T-cell (primary cell): ENCODE measurements around the gene OTOG. TPM values are rescaled to one million over a fixed set of nuclear protein-coding genes. Genes with fewer than 3 reads are reported as not detected.

Experiments
- ATAC-seq, 4 experiments: fragments of 200-7000 bp in 3 of 4; fragments of 150-1000 bp in 1 of 4; cut with Tn5 transposase; replicated peaks in 1 of 4; 1 replicate in 3 of 4; 2 replicates in 1 of 4; pipeline ENCODE4 v1.10.0; 2021; ENCODE audit warnings: moderate library complexity in 3 of 4, mild to moderate bottlenecking in 2 of 4, moderate number of reproducible peaks in 1 of 4
- CTCF ChIA-PET, 2 donors: fragments of 300-600 bp; sonication (Branson Sonifier 250); formaldehyde crosslinking; loops; one replicate each; lab custom pipeline; 2022; ENCODE audit warnings: antibody characterized with exemption in 2 of 2; lab: Charles Lee
- POLR2A ChIA-PET, 2 donors: fragments of 300-600 bp; sonication (Branson Sonifier 250); formaldehyde crosslinking; loops; one replicate each; lab custom pipeline; 2022; ENCODE audit warnings: antibody characterized with exemption in 2 of 2; lab: Charles Lee
- DNase-seq, 35 experiments: peaks; one replicate each; pipeline versions ENCODE4 v3.0.0 to v3.0.0-alpha.2; 2013 to 2023
- H3K27ac ChIP-seq: one replicate; pipeline ENCODE4 v1.5.1; 2013; ENCODE audit warnings: low read length
- H3K27me3 ChIP-seq, 2 experiments: replicated peaks in 1 of 2; 1 replicate in 1 of 2; 2 replicates in 1 of 2; pipeline versions ENCODE4 v1.6.1 to v1.7.0; 2013; ENCODE audit warnings: low read length in 1 of 2, mixed read lengths in 1 of 2; ENCODE audit not compliant: control insufficient read depth in 2 of 2, insufficient read depth in 2 of 2; ENCODE audit errors: extremely low read depth in 1 of 2
- H3K36me3 ChIP-seq, 2 donors: 1 replicate in 1 of 2; 2 replicates in 1 of 2; pipeline versions ENCODE4 v1.6.1 to v1.7.0; 2013; ENCODE audit warnings: low read length in 1 of 2; ENCODE audit not compliant: control insufficient read depth in 2 of 2, insufficient read depth in 1 of 2; ENCODE audit errors: extremely low read depth in 1 of 2
- H3K4me1 ChIP-seq, 2 experiments: 1 replicate in 1 of 2; 2 replicates in 1 of 2; pipeline versions ENCODE4 v1.6.1 to v1.7.0; 2013; ENCODE audit warnings: low read length in 2 of 2, mixed read lengths in 1 of 2; ENCODE audit not compliant: insufficient read depth in 2 of 2, control insufficient read depth in 1 of 2; ENCODE audit errors: extremely low read depth in 1 of 2
- H3K4me3 ChIP-seq, 2 donors: 1 replicate in 1 of 2; 2 replicates in 1 of 2; pipeline versions ENCODE4 v1.5.1 to v1.7.0; 2013; ENCODE audit warnings: mild to moderate bottlenecking in 2 of 2, low read length in 1 of 2, moderate library complexity in 1 of 2; ENCODE audit not compliant: control insufficient read depth in 1 of 2; ENCODE audit errors: extremely low read depth in 1 of 2
- H3K9me3 ChIP-seq: 2 replicates; pipeline ENCODE4 v1.7.0; 2013
- H3K27ac Mint-ChIP-seq, 2 donors: one replicate each; pipeline ENCODE4 v1.8.0; 2020 to 2021; ENCODE audit warnings: mild to moderate bottlenecking in 2 of 2, mixed read lengths in 2 of 2
- H3K27me3 Mint-ChIP-seq, 2 donors: one replicate each; pipeline ENCODE4 v1.8.0; 2021 to 2022; ENCODE audit warnings: mixed read lengths in 2 of 2
- H3K36me3 Mint-ChIP-seq: one replicate; pipeline ENCODE4 v1.8.0; 2021; ENCODE audit warnings: mixed read lengths
- H3K4me1 Mint-ChIP-seq, 3 donors: one replicate each; pipeline ENCODE4 v1.8.0; 2020 to 2022; ENCODE audit warnings: mixed read lengths in 3 of 3, mild to moderate bottlenecking in 1 of 3
- H3K4me3 Mint-ChIP-seq, 3 donors: one replicate each; pipeline ENCODE4 v1.8.0; 2020 to 2022; ENCODE audit warnings: mild to moderate bottlenecking in 3 of 3, mixed read lengths in 3 of 3, moderate library complexity in 3 of 3
- H3K9me3 Mint-ChIP-seq, 3 donors: one replicate each; pipeline ENCODE4 v1.8.0; 2020 to 2022; ENCODE audit warnings: mixed read lengths in 3 of 3
- WGBS: methylation state at CpG from one replicate; pipeline ENCODE4 v1.1.5; 2013; ENCODE audit warnings: missing lambda C conversion rate; ENCODE audit not compliant: insufficient coverage; 5-methylcytosine and 5-hydroxymethylcytosine counted together
- total RNA-seq, 35 experiments: library from RNA in 6 of 35; stranded (reverse) in 6 of 35; fragments of 120-200 nt in 1 of 35; gene quantifications; one replicate each; pipeline versions ENCODE4 v1.2.1 to v1.2.4 and lab custom pipeline; 2013 to 2026

Gene OTOG
- total RNA-seq, 5 donors from 2014 or later (not counting 1 experiment from before 2014, with no cell fraction given), result not detected

GRCh38 chr11:17547932-17548331, 873 bp downstream of the OTOG start:
- H3K27me3 Mint-ChIP-seq, result peaks cover 39 to 45% of the 10 kb centered on the region in 2 donors

GRCh38 chr11:17548444-17548843, 1.4 kb downstream of the OTOG start:
- Histone ChIP-seq H3K9me3 (no peaks in the 10 kb centered on the region), H3K4me3 (no peak overlapping the region), H3K36me3 (no peaks in the 10 kb centered on the region), H3K27ac (no peak overlapping the region), H3K27me3 (peaks cover 0 to 58% of the 10 kb centered on the region in 2 experiments), H3K4me1 (peaks cover 0 to 5% of the 10 kb centered on the region in 2 experiments)
- peak in 1 of 35 experiments; percentile 7 for DNase-seq
- Mint-ChIP-seq H3K36me3 (no peaks in the 10 kb centered on the region), H3K9me3 (no peaks in the 10 kb centered on the region), H3K27me3 (peaks cover 40 to 45% of the 10 kb centered on the region in 2 donors), H3K4me3 (no peak overlapping the region), H3K27ac (no peak overlapping the region), H3K4me1 (peaks cover 3 to 6% (median 4%) of the 10 kb centered on the region in 3 donors)
- POLR2A ChIA-PET, result interaction anchor here in 1 of 2 donors (0.7 kb wide), 1 partner anchor 34 kb away, joined by 4 read pairs; no protein-coding TSS in a partner anchor
- no peak for ATAC-seq
- whole genome bisulfite sequencing, result no CpG with 5 or more reads among the region's 6 CpGs
- CTCF ChIA-PET, result no interaction called here

More at GRCh38 chr11:17547932-17548331, 873 bp downstream of the OTOG start:
- Mint-ChIP-seq H3K4me1 (peaks cover 3 to 6% (median 4%) of the 10 kb centered on the region in 3 donors), H3K9me3 (no peaks in the 10 kb centered on the region), H3K36me3 (no peaks in the 10 kb centered on the region), H3K4me3 (no peak overlapping the region), H3K27ac (no peak overlapping the region)
- 0% methylated on average over 1 of the region's 9 CpGs for WGBS
- no peaks in the 10 kb centered on the region for H3K9me3 ChIP-seq
- no peak overlapping the region for H3K27ac ChIP-seq
- no peaks in the 10 kb centered on the region for H3K36me3 ChIP-seq
- peaks cover 0 to 5% of the 10 kb centered on the region in 2 experiments for H3K4me1 ChIP-seq
- DNase-seq, result no peak
- ChIA-PET POLR2A (interaction anchor here in 1 of 2 donors (0.7 kb wide), 1 partner anchor 34 kb away, joined by 4 read pairs; no protein-coding TSS in a partner anchor), CTCF (no interaction called here)
- ATAC-seq, result no peak
- H3K4me3 ChIP-seq, result no peak overlapping the region
- H3K27me3 ChIP-seq, result peaks cover 0 to 62% of the 10 kb centered on the region in 2 experiments

- ATAC-seq, result no peak
- POLR2A ChIA-PET, result no interaction called here
- CTCF ChIA-PET, result no interaction called here
Measured at GRCh38 chr11:17550450-17551346, 3.6 kb downstream of the OTOG start.

GRCh38 chr11:17551347-17552040, 4.4 kb downstream of the OTOG start:
- no peak overlapping the region for H3K27ac ChIP-seq
- Mint-ChIP-seq H3K36me3 (no peaks in the 10 kb centered on the region), H3K27me3 (peaks cover 29 to 31% of the 10 kb centered on the region in 2 donors), H3K9me3 (no peaks in the 10 kb centered on the region), H3K4me1 (peaks cover 0 to 6% (median 0%) of the 10 kb centered on the region in 3 donors), H3K27ac (no peak overlapping the region), H3K4me3 (no peak overlapping the region)
- no peak overlapping the region for H3K4me3 ChIP-seq
- WGBS, result 56% methylated on average over 7 of the region's 7 CpGs
- ATAC-seq, result no peak
- H3K9me3 ChIP-seq, result no peaks in the 10 kb centered on the region
- peaks cover 0 to 44% of the 10 kb centered on the region in 2 experiments for H3K27me3 ChIP-seq
- ChIA-PET POLR2A (no interaction called here), CTCF (no interaction called here)
- DNase-seq, result no peak
- H3K36me3 ChIP-seq, result no peaks in the 10 kb centered on the region
- no peaks in the 10 kb centered on the region for H3K4me1 ChIP-seq

More at GRCh38 chr11:17550450-17551346, 3.6 kb downstream of the OTOG start:
- Histone ChIP-seq H3K4me3 (no peak overlapping the region), H3K27me3 (peaks cover 0 to 43% of the 10 kb centered on the region in 2 experiments), H3K9me3 (no peaks in the 10 kb centered on the region), H3K36me3 (no peaks in the 10 kb centered on the region), H3K4me1 (no peaks in the 10 kb centered on the region), H3K27ac (no peak overlapping the region)
- DNase-seq, result no peak
- H3K27ac Mint-ChIP-seq, result no peak overlapping the region
- no peaks in the 10 kb centered on the region for H3K36me3 Mint-ChIP-seq
- peaks cover 0 to 6% (median 0%) of the 10 kb centered on the region in 3 donors for H3K4me1 Mint-ChIP-seq
- H3K27me3 Mint-ChIP-seq, result peaks cover 35 to 36% of the 10 kb centered on the region in 2 donors
- H3K4me3 Mint-ChIP-seq, result no peak overlapping the region
- WGBS, result 54% methylated on average over 9 of the region's 12 CpGs
- no peaks in the 10 kb centered on the region for H3K9me3 Mint-ChIP-seq

- ATAC-seq (no peak), DNase-seq (no peak)
- H3K27me3 Mint-ChIP-seq, result peaks cover 26 to 28% of the 10 kb centered on the region in 2 donors
- ChIA-PET CTCF (no interaction called here), POLR2A (no interaction called here)
- Histone ChIP-seq H3K36me3 (no peaks in the 10 kb centered on the region), H3K4me3 (no peak overlapping the region), H3K4me1 (no peaks in the 10 kb centered on the region), H3K27me3 (peaks cover 0 to 39% of the 10 kb centered on the region in 2 experiments), H3K9me3 (no peaks in the 10 kb centered on the region), H3K27ac (no peak overlapping the region)
- no peak overlapping the region for H3K4me3 Mint-ChIP-seq
- peaks cover 0 to 4% (median 0%) of the 10 kb centered on the region in 3 donors for H3K4me1 Mint-ChIP-seq
- H3K9me3 Mint-ChIP-seq, result no peaks in the 10 kb centered on the region
- no peak overlapping the region for H3K27ac Mint-ChIP-seq
- WGBS, result 86% methylated on average over 3 of the region's 4 CpGs
- H3K36me3 Mint-ChIP-seq, result no peaks in the 10 kb centered on the region
Measured at GRCh38 chr11:17552041-17552355, 4.9 kb downstream of the OTOG start.
